OCI-LY1 (cell line): ENCODE data around the gene DLK1.

Experiments
- EZH2 ChIP-seq: fragments of 200-600 bp; sonication (generic), shearing (Covaris generic); IDR thresholded peaks from 2 replicates; pipeline ENCODE4 v1.8.0; 2017; ENCODE audit warnings: borderline replicate concordance, mixed run types, mild to moderate bottlenecking, antibody characterized with exemption, low read length, moderate library complexity, mixed read lengths
- TF ChIP-seq, protein P1 (sequence below): fragments of 200-600 bp; sonication (generic), shearing (Covaris generic); IDR thresholded peaks from 2 replicates; pipeline ENCODE4 v1.5.1; 2017; ENCODE audit warnings: mild to moderate bottlenecking, antibody characterized with exemption, low read length, moderate library complexity, mixed read lengths

DNA sequence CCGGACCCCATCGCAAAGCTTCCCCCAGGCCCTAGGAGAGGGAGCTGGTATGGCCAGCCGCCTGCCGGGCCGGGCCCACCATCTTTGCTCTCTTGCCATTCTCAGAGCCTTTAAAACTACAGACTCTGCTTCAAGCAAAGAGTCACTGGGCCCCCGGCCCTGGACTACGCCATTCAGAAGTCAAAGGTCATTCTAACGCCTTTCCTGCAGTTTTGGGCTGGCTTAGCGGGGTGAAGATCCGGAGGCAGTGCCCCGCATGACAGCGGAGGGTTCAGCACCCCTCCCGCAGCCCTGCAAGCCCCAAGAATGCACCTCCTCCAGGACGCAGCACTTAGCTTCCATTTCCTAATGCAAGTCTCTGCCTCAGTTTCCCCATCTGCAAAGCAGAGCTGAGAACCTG, 61.0 kb downstream of the DLK1 start:
- TF ChIP-seq, protein P1, sequence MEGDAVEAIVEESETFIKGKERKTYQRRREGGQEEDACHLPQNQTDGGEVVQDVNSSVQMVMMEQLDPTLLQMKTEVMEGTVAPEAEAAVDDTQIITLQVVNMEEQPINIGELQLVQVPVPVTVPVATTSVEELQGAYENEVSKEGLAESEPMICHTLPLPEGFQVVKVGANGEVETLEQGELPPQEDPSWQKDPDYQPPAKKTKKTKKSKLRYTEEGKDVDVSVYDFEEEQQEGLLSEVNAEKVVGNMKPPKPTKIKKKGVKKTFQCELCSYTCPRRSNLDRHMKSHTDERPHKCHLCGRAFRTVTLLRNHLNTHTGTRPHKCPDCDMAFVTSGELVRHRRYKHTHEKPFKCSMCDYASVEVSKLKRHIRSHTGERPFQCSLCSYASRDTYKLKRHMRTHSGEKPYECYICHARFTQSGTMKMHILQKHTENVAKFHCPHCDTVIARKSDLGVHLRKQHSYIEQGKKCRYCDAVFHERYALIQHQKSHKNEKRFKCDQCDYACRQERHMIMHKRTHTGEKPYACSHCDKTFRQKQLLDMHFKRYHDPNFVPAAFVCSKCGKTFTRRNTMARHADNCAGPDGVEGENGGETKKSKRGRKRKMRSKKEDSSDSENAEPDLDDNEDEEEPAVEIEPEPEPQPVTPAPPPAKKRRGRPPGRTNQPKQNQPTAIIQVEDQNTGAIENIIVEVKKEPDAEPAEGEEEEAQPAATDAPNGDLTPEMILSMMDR: no peak
- TF ChIP-seq EZH2: no peak
